SK-N-SH treated with all-trans-retinoic acid at 6 μM for 48 hours (cell line): ENCODE data around the gene PHACTR3.

Source experiments
- ATAC-seq: fragments of 200-7000 bp; cut with Tn5 transposase; 3 replicates; pipeline ENCODE4 v1.9.1; 2020; ENCODE audit warnings: mild to moderate bottlenecking, moderate library complexity
- ARNTL ChIP-seq: fragments of 450-650 bp; formaldehyde crosslinking; IDR thresholded peaks from 2 replicates; pipeline ENCODE4 v1.5.0; 2020; ENCODE audit warnings: low read depth, mild to moderate bottlenecking, moderate library complexity, borderline replicate concordance
- BACH2 ChIP-seq: fragments of 250-450 bp; sonication (Bioruptor Pico); IDR thresholded peaks from 2 replicates; pipeline ENCODE4 v1.9.0; 2021; ENCODE audit warnings: mild to moderate bottlenecking, borderline replicate concordance
- CREB5 ChIP-seq: fragments of 250-450 bp; sonication (Bioruptor Pico); IDR thresholded peaks from 2 replicates; pipeline ENCODE4 v1.5.1; 2020; ENCODE audit warnings: low read depth, mild to moderate bottlenecking, moderate library complexity
- CSDC2 ChIP-seq: fragments of 250-450 bp; sonication (Bioruptor Pico); IDR thresholded peaks from 2 replicates; pipeline ENCODE4 v1.5.0; 2020; ENCODE audit warnings: mild to moderate bottlenecking, moderate library complexity
- CSRNP3 ChIP-seq: fragments of 250-450 bp; sonication (Bioruptor Pico); IDR thresholded peaks from 2 replicates; pipeline ENCODE4 v1.5.1; 2021; ENCODE audit warnings: mild to moderate bottlenecking, moderate library complexity
- ESRRG ChIP-seq: fragments of 250-450 bp; sonication (Bioruptor Pico); IDR thresholded peaks from 2 replicates; pipeline ENCODE4 v1.6.1; 2021; ENCODE audit warnings: mild to moderate bottlenecking
- GLIS3 ChIP-seq: fragments of 250-450 bp; sonication (Bioruptor Pico); IDR thresholded peaks from 2 replicates; pipeline ENCODE4 v1.5.0; 2020; ENCODE audit warnings: mild to moderate bottlenecking, moderate library complexity
- ISL1 ChIP-seq: fragments of 250-450 bp; sonication (Bioruptor Pico); IDR thresholded peaks from 2 replicates; pipeline ENCODE4 v2.1.2; 2022; ENCODE audit warnings: mild to moderate bottlenecking, moderate library complexity
- OSR1 ChIP-seq: fragments of 250-450 bp; sonication (Bioruptor Pico); IDR thresholded peaks from 2 replicates; pipeline ENCODE4 v1.8.0; 2022; ENCODE audit warnings: moderate library complexity, mild to moderate bottlenecking, inconsistent platforms
- PATZ1 ChIP-seq: fragments of 250-450 bp; sonication (Bioruptor Pico); IDR thresholded peaks from 2 replicates; pipeline ENCODE4 v1.8.0; 2020; ENCODE audit warnings: mild to moderate bottlenecking, moderate library complexity, borderline replicate concordance
- PPARA ChIP-seq: fragments of 250-450 bp; sonication (Bioruptor Pico); IDR thresholded peaks from 2 replicates; pipeline ENCODE4 v1.5.0; 2020; ENCODE audit warnings: mild to moderate bottlenecking, borderline replicate concordance
- RARB ChIP-seq: fragments of 250-450 bp; sonication (Bioruptor Pico); IDR thresholded peaks from 2 replicates; pipeline ENCODE4 v1.8.0; 2021; ENCODE audit warnings: mild to moderate bottlenecking, moderate library complexity
- SNAI2 ChIP-seq: fragments of 250-450 bp; sonication (Bioruptor Pico); IDR thresholded peaks from 2 replicates; pipeline ENCODE4 v1.5.0; 2020; ENCODE audit warnings: mild to moderate bottlenecking, moderate library complexity
- TCF4 ChIP-seq: fragments of 250-450 bp; sonication (Bioruptor Pico); IDR thresholded peaks from 2 replicates; pipeline ENCODE4 v1.8.0; 2021; ENCODE audit warnings: mild to moderate bottlenecking, moderate library complexity, borderline replicate concordance
- TOX ChIP-seq: fragments of 250-450 bp; sonication (Bioruptor Pico); IDR thresholded peaks from 2 replicates; pipeline ENCODE4 v1.8.0; 2021; ENCODE audit warnings: mild to moderate bottlenecking, moderate library complexity, borderline replicate concordance
- ZC3H10 ChIP-seq: fragments of 250-450 bp; sonication (Bioruptor Pico); IDR thresholded peaks from 2 replicates; pipeline ENCODE4 v1.5.1; 2021; ENCODE audit warnings: mild to moderate bottlenecking, moderate library complexity
- ZFP3 ChIP-seq: fragments of 250-450 bp; sonication (Bioruptor Pico); IDR thresholded peaks from 2 replicates; pipeline ENCODE4 v1.5.0; 2020; ENCODE audit warnings: mild to moderate bottlenecking, moderate library complexity
- ZFP30 ChIP-seq: fragments of 450-650 bp; formaldehyde crosslinking; IDR thresholded peaks from 2 replicates; pipeline ENCODE4 v1.5.0; 2022; ENCODE audit warnings: mild to moderate bottlenecking, moderate library complexity
- ZNF565 ChIP-seq: fragments of 450-650 bp; formaldehyde crosslinking; conservative IDR thresholded peaks from 2 replicates; pipeline ENCODE4 v1.5.0; 2020; ENCODE audit warnings: low read depth, mild to moderate bottlenecking, moderate library complexity
- ZNF70 ChIP-seq: fragments of 450-650 bp; formaldehyde crosslinking; IDR thresholded peaks from 2 replicates; pipeline ENCODE4 v1.5.0; 2020; ENCODE audit warnings: mild to moderate bottlenecking, moderate library complexity
- TF ChIP-seq, protein P1 (sequence below): fragments of 250-450 bp; sonication (Bioruptor Pico); IDR thresholded peaks from 2 replicates; pipeline ENCODE4 v1.5.0; 2020; ENCODE audit warnings: mild to moderate bottlenecking, moderate library complexity

The PHACTR3 gene

GRCh38 chr20:59650418-59650817 is 46.1 kb downstream of the PHACTR3 start:
- no peak for ATAC-seq

DNA sequence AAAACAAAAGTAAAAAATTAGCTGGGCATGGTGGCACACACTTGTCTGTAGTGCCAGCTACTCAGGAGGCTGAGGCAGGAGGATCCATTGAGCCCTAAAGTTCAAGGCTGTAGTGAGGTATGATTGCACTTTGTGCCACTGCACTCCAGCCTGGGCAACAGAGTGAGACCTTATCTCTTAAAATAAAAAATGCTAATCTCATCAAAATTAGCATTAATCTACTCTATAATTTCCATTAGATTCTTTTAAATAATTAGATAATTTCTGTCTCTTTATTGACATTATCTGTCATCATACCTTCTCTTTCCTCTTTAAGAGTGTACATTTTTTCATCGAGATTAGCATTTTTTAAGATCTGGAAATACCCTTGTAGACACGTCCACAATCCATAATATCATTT is 48.0 kb downstream of the PHACTR3 start:
- no peak for ATAC-seq

More at GRCh38 chr20:59650418-59650817, 46.1 kb downstream of the PHACTR3 start:
- TF ChIP-seq CREB5 (CRISPR knock-in tag) (no peak), ZNF565 (CRISPR knock-in tag) (no peak), TCF4 (no peak), RARB (no peak), ISL1 (CRISPR knock-in tag) (no peak), ZC3H10 (CRISPR knock-in tag) (no peak), GLIS3 (no peak), ZFP30 (CRISPR knock-in tag) (no peak), TOX (CRISPR knock-in tag) (no peak), BACH2 (CRISPR knock-in tag) (no peak), ZNF70 (CRISPR knock-in tag) (no peak), PPARA (CRISPR knock-in tag) (no peak), ARNTL (CRISPR knock-in tag) (no peak), CSDC2 (CRISPR knock-in tag) (no peak), ESRRG (no peak)
- TF ChIP-seq, protein P1, sequence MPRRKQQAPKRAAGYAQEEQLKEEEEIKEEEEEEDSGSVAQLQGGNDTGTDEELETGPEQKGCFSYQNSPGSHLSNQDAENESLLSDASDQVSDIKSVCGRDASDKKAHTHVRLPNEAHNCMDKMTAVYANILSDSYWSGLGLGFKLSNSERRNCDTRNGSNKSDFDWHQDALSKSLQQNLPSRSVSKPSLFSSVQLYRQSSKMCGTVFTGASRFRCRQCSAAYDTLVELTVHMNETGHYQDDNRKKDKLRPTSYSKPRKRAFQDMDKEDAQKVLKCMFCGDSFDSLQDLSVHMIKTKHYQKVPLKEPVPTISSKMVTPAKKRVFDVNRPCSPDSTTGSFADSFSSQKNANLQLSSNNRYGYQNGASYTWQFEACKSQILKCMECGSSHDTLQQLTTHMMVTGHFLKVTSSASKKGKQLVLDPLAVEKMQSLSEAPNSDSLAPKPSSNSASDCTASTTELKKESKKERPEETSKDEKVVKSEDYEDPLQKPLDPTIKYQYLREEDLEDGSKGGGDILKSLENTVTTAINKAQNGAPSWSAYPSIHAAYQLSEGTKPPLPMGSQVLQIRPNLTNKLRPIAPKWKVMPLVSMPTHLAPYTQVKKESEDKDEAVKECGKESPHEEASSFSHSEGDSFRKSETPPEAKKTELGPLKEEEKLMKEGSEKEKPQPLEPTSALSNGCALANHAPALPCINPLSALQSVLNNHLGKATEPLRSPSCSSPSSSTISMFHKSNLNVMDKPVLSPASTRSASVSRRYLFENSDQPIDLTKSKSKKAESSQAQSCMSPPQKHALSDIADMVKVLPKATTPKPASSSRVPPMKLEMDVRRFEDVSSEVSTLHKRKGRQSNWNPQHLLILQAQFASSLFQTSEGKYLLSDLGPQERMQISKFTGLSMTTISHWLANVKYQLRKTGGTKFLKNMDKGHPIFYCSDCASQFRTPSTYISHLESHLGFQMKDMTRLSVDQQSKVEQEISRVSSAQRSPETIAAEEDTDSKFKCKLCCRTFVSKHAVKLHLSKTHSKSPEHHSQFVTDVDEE (CRISPR knock-in tag), result no peak

GRCh38 chr20:59656417-59656816 is 52.1 kb downstream of the PHACTR3 start:
- TF ChIP-seq CSRNP3 (CRISPR knock-in tag) (no peak), TOX (CRISPR knock-in tag) (no peak), TCF4 (no peak), ZFP3 (CRISPR knock-in tag) (no peak), ZFP30 (CRISPR knock-in tag) (no peak), ARNTL (CRISPR knock-in tag) (no peak), GLIS3 (no peak), CSDC2 (CRISPR knock-in tag) (no peak), CREB5 (CRISPR knock-in tag) (no peak), OSR1 (no peak), RARB (no peak), ZC3H10 (CRISPR knock-in tag) (no peak), ESRRG (no peak), SNAI2 (no peak)
- TF ChIP-seq, protein P1 (CRISPR knock-in tag), result no peak
- TF ChIP-seq, all 23 proteins: peak for 0
- no peak for ATAC-seq

More for the DNA sequence above, 48.0 kb downstream of the PHACTR3 start:
- TF ChIP-seq GLIS3 (no peak), ZNF565 (CRISPR knock-in tag) (no peak), ESRRG (no peak), PATZ1 (no peak), ISL1 (CRISPR knock-in tag) (no peak), ZFP30 (CRISPR knock-in tag) (no peak)
